ENCODE measurements around the gene ZNF622. TPM values are rescaled to one million over a fixed set of nuclear protein-coding genes. Genes with fewer than 3 reads are reported as not detected.

Gene ZNF622
- total RNA-seq, 1 donor from 2014 or later = 75.5 TPM

DNA sequence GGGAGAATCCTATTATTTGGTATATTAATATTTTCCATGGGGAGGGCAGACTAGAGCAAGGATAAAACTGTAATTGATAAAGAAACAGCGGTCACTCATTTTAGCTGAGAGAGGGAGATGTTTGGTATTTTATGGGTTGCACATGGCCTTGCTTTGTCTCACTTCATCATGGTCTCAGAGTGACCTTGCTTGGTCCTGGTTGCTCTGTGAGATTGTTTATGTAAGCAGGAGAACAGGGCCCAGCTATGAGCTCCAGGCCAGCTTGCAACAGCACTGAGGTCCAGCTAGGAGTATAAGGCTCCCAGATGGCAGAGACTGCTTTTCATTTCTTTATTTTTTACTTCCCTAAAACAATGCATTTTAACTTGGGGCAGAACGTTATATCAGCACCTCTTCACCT is 50.7 kb downstream of the ZNF622 start:
- intact Hi-C loops (cut with DNase I) = no loop called here
- TF ChIP-seq CTCF (IDR thresholded peaks at IDR 0.05) = no peak

GRCh38 chr5:16413166-16413860 is 52.3 kb downstream of the ZNF622 start:
- DNase-seq (ENCODE audit: low spot score in 2 of 2) = no peak
- no peaks in the 10 kb centered on the region for H3K27me3 ChIP-seq
- intact Hi-C loops (cut with DNase I) = no loop called here
- H3K27ac ChIP-seq = no peak overlapping the region
- no peaks in the 10 kb centered on the region for H3K36me3 ChIP-seq
- no peaks in the 10 kb centered on the region for H3K9me3 ChIP-seq
- no peak for TF ChIP-seq CTCF (IDR thresholded peaks at IDR 0.05)
- no peak overlapping the region for H3K4me3 ChIP-seq
- H3K4me1 ChIP-seq = no peaks in the 10 kb centered on the region

More for the DNA sequence above, 50.7 kb downstream of the ZNF622 start:
- Histone ChIP-seq H3K27ac (no peak overlapping the region), H3K4me1 (no peaks in the 10 kb centered on the region), H3K36me3 (no peaks in the 10 kb centered on the region), H3K9me3 (no peaks in the 10 kb centered on the region), H3K4me3 (no peak overlapping the region), H3K27me3 (no peaks in the 10 kb centered on the region)
- DNase-seq (ENCODE audit: low spot score in 2 of 2) = no peak

DNA sequence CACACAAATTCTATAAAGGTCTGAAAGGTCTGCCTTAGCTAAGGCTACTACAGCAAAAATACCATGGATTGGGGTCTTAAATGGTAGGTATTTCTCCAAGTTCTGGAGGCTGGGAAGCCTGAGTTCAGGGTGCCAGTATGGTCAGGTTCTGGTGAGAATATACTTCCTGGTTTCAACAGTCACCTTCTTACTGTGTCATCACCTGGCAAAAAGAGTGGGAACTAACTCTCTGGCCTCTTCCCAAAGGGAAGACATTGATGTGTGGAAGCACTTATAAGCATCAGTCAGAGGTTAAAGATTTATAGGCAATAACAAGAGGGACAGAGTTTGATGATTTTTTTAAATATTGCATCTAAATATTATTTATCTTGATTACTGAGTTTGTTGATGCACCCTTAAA is 53.0 kb downstream of the ZNF622 start:
- intact Hi-C loops (cut with DNase I) = no loop called here
- Histone ChIP-seq H3K27ac (no peak overlapping the region), H3K4me1 (no peaks in the 10 kb centered on the region), H3K36me3 (no peaks in the 10 kb centered on the region), H3K4me3 (no peak overlapping the region), H3K9me3 (no peaks in the 10 kb centered on the region), H3K27me3 (no peaks in the 10 kb centered on the region)
- TF ChIP-seq CTCF (IDR thresholded peaks at IDR 0.05) = no peak
- no peak for DNase-seq (ENCODE audit: low spot score in 2 of 2)

- no peak for DNase-seq (ENCODE audit: low spot score in 2 of 2)
- no peaks in the 10 kb centered on the region for H3K36me3 ChIP-seq
- intact Hi-C loops (cut with DNase I) = no loop called here
- H3K27me3 ChIP-seq = no peaks in the 10 kb centered on the region
- no peak overlapping the region for H3K27ac ChIP-seq
- no peak overlapping the region for H3K4me3 ChIP-seq
- H3K4me1 ChIP-seq = no peaks in the 10 kb centered on the region
- TF ChIP-seq CTCF (IDR thresholded peaks at IDR 0.05) = no peak
- H3K9me3 ChIP-seq = no peaks in the 10 kb centered on the region
Measured at GRCh38 chr5:16411741-16412455, 53.7 kb downstream of the ZNF622 start.

GRCh38 chr5:16411235-16411634 is 54.4 kb downstream of the ZNF622 start:
- Histone ChIP-seq H3K4me1 (no peaks in the 10 kb centered on the region), H3K27me3 (no peaks in the 10 kb centered on the region), H3K36me3 (no peaks in the 10 kb centered on the region), H3K27ac (no peak overlapping the region), H3K4me3 (no peak overlapping the region), H3K9me3 (no peaks in the 10 kb centered on the region)
- DNase-seq (ENCODE audit: low spot score in 2 of 2) = no peak
- intact Hi-C loops (cut with DNase I) = no loop called here
- no peak for TF ChIP-seq CTCF (IDR thresholded peaks at IDR 0.05)

Measured in ascending aorta (tissue), 2 donors.